GM19239 (cell line): ENCODE measurements around the gene P3H3.

Experiments used
- DNase-seq: peaks from one replicate; pipeline ENCODE4 v3.0.0; 2011; ENCODE audit warnings: low spot score; ENCODE audit not compliant: insufficient read length
- FAIRE-seq: peaks from 2 replicates; lab custom pipeline; 2011; peaks lifted over from hg19 to GRCh38; lab: Jason Lieb, UNC

The P3H3 gene

DNA sequence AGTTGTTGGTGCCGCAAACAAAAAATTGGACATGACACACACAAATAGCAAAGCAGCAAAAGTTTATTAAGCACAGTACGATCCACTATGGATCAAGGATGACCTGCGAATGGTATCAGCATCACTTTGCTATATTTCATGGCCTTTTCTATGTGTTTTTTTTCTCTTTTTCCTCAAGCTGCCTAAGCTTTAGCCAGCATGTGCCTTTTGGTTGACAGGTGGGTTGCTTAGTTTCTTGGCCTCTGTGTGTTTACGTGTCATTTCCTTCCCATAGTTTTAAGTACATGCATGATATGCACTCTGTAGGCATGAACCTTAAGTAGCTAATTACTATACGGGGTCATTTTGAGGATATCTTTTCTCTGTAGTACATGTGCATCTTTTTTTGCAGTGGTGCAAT lies 29.1 kb upstream of the P3H3 start:
- DNase-seq (no peak), FAIRE-seq (no peak)

DNA sequence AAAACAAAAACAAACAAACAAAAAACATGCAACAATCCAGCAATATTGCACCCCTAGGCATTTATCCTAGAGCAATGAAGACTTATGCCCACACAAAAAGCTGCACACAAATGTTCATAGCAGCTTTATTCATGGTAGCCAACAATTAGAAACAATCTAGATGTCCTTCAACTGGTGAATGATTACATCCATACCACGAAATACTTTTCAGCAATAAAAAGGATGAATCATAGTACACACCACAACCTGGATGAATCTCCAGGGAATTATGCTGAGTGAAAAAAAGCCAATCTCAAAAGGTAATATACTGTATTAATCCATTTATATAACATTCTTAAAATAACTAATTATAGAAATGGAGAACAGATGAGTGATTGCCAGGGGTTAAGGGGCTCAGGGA lies 21.0 kb upstream of the P3H3 start:
- FAIRE-seq (no peak), DNase-seq (no peak)

- DNase-seq (no peak), FAIRE-seq (no peak)
These were observed 19.2 kb upstream of the P3H3 start for GRCh38 chr12:6809056-6809455.

- FAIRE-seq (no peak), DNase-seq (no peak)
These were observed 17.4 kb upstream of the P3H3 start for GRCh38 chr12:6810758-6811157.

GRCh38 chr12:6813363-6813762 lies 14.8 kb upstream of the P3H3 start:
- DNase-seq = no peak

DNA sequence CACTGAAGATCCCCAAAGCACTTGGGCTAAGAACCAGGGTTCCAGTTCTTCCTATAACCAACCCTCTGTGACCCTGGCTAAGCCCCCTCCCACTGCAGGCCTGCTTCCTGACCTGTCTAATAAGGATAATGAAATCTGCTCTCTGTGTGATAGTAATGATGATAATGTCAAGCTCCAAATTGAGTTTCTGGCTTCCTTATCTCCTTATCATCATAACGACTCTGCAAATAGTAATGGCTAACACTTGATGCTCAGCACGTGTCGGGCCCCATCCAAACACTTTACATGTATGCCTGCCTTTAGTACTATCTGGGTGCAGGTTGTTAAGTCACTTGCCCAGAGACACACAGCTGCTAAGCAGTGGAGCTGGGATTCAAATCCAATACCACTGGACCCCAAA lies 11.6 kb upstream of the P3H3 start:
- FAIRE-seq (no peak), DNase-seq (no peak)

More at GRCh38 chr12:6813363-6813762, 14.8 kb upstream of the P3H3 start:
- no peak for FAIRE-seq

DNA sequence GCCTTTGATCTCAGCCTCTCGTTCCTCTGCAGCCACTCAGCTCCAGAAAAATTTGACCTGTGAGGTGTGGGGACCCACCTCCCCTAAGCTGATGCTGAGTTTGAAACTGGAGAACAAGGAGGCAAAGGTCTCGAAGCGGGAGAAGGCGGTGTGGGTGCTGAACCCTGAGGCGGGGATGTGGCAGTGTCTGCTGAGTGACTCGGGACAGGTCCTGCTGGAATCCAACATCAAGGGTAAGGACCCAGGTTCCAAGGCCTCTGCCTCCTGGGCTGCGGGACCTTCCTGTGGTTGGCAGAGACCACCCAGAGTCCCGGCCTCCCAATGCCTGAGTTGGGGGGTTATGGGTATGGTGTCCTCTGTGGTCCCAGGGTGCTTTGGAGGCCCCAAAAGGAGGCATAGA lies 11.1 kb upstream of the P3H3 start:
- DNase-seq = no peak
- FAIRE-seq = no peak

GRCh38 chr12:6817662-6818157 lies 10.5 kb upstream of the P3H3 start:
- FAIRE-seq = no peak
- DNase-seq = no peak

DNA sequence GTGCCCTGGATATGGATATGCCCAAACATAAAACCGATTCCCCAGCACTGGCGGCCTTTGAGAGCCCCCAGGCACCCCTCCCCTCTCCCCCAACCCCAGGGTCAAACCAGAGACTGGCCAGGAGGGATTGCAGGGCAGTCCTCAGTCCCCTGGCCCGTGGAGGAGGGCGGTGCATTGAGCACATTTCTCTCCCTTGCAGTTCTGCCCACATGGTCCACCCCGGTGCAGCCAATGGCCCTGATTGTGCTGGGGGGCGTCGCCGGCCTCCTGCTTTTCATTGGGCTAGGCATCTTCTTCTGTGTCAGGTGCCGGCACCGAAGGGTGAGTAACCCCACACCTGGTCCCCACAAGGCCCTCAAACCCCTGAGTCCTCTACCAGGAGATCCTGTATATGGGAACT lies 10.0 kb upstream of the P3H3 start:
- no peak for DNase-seq
- no peak for FAIRE-seq

DNA sequence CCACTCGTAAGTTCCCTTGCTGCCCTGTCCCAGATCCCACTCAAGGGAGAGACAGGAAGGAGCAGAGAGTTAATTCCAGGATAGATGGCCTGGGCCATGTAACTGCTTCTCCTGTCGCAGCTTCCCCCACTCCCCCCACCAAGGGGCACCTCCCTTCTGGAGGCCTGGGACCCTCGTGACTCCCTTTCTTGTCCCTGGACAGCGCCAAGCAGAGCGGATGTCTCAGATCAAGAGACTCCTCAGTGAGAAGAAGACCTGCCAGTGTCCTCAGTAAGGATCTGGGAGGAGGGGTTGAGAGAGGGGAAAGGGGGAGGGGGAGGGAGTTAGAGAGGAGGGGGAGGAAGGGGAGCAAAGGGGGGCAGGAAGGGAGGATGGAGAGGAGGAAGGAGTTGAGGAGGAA lies 9.6 kb upstream of the P3H3 start:
- no peak for DNase-seq
- no peak for FAIRE-seq

DNA sequence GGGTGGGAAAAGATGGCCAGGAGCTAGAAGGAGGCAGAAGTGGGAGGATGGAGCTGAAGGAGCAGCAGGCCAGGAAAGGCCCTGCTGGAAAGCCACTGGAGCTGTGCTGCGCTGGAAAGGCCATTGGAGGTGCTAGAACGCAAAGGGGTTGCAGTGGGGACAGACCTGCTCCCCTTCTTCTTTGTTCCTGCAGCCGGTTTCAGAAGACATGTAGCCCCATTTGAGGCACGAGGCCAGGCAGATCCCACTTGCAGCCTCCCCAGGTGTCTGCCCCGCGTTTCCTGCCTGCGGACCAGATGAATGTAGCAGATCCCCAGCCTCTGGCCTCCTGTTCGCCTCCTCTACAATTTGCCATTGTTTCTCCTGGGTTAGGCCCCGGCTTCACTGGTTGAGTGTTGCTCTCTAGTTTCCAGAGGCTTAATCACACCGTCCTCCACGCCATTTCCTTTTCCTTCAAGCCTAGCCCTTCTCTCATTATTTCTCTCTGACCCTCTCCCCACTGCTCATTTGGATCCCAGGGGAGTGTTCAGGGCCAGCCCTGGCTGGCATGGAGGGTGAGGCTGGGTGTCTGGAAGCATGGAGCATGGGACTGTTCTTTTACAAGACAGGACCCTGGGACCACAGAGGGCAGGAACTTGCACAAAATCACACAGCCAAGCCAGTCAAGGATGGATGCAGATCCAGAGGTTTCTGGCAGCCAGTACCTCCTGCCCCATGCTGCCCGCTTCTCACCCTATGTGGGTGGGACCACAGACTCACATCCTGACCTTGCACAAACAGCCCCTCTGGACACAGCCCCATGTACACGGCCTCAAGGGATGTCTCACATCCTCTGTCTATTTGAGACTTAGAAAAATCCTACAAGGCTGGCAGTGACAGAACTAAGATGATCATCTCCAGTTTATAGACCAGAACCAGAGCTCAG lies 8.8 kb upstream of the P3H3 start:
- FAIRE-seq (no peak), DNase-seq (no peak)

DNA sequence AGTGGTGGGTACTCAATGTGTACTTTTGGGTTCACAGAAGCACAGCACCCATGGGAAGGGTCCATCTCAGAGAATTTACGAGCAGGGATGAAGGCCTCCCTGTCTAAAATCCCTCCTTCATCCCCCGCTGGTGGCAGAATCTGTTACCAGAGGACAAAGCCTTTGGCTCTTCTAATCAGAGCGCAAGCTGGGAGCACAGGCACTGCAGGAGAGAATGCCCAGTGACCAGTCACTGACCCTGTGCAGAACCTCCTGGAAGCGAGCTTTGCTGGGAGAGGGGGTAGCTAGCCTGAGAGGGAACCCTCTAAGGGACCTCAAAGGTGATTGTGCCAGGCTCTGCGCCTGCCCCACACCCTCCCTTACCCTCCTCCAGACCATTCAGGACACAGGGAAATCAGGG lies 8.0 kb upstream of the P3H3 start:
- DNase-seq (no peak), FAIRE-seq (no peak)

- DNase-seq = no peak
- FAIRE-seq = no peak
These were observed 6.4 kb upstream of the P3H3 start, which contains the start of gene GPR162 for GRCh38 chr12:6821591-6822425. Gene GPR162 (plus strand): TSS chr12:6821821. CDS start chr12:6823899, 2,078 bp downstream.

GRCh38 chr12:6822426-6823135 lies 5.6 kb upstream of the P3H3 start:
- DNase-seq = no peak
- no peak for FAIRE-seq

DNA sequence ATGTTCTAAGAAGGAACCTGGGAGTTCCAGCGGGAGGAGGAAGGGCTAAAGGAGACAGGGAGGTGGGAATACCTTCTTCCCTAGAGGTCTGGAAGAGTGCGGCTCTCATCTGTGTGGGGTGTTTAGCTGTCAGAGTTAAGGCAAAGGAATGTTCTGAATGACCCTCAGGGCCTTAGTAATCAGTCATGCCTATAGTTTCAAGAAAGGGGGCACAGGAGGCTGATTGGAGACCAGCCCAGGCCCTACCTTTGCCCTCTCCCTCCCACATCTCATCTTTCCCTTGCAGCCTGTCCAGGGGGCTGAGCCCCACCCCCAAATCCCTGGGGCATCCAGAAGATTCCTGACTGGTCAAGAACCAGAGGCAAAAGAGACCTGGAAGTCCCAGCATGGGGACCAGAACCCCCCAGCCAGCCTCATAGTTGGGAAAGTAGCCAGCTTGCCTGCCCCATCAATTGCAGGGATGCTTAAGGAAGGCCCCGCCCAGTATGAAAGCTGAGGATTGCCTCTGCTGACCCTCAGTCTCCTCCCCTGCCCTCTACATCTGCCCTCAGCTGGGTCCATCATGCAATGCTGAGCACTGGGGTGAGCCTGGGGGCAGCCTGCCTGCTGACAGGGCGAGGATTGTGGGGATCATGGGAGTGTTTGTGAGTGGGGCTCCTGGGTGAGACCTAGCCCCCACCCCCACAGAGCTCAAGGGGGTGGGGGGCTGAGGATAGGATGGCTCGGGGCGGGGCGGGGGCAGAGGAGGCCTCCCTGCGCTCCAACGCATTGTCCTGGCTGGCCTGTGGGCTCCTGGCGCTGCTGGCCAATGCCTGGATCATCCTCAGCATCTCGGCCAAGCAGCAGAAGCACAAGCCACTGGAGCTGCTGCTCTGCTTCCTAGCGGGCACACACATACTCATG lies 4.8 kb upstream of the P3H3 start:
- DNase-seq = no peak
- no peak for FAIRE-seq

GRCh38 chr12:6824085-6824775 lies 4.0 kb upstream of the P3H3 start:
- FAIRE-seq = no peak
- no peak for DNase-seq

- no peak for FAIRE-seq
These were observed 3.3 kb upstream of the P3H3 start for GRCh38 chr12:6824901-6825381.

GRCh38 chr12:6825398-6826124 lies 2.6 kb upstream of the P3H3 start:
- FAIRE-seq (peak; percentile 57), DNase-seq (peak; percentile 97)

More at GRCh38 chr12:6824901-6825381, 3.3 kb upstream of the P3H3 start:
- DNase-seq = no peak
